Gastroesophageal sphincter (tissue), 3 donors: Measurements from ENCODE around the gene TALDO1.

Experiments used
- CTCF ChIP-seq, 4 experiments: fragments of 200-600 bp in 2 of 4; fragments of 450-650 bp in 2 of 4; sonication (generic) in 1 of 4; IDR thresholded peaks; one replicate each; pipeline ENCODE4 v1.5.1; 2017 to 2019; ENCODE audit warnings: antibody characterized with exemption in 4 of 4, mild to moderate bottlenecking in 2 of 4, moderate library complexity in 2 of 4
- EP300 ChIP-seq: sonication (generic); formaldehyde crosslinking; IDR thresholded peaks from one replicate; pipeline ENCODE4 v1.6.1; 2017; ENCODE audit warnings: antibody characterized with exemption, mild to moderate bottlenecking
- POLR2A ChIP-seq, 2 donors: fragments of 450-650 bp; IDR thresholded peaks; one replicate each; pipeline ENCODE4 v1.6.1; 2017; ENCODE audit warnings: antibody characterized with exemption in 2 of 2, mild to moderate bottlenecking in 2 of 2, moderate library complexity in 1 of 2
- POLR2AphosphoS5 ChIP-seq: sonication (generic); formaldehyde crosslinking; IDR thresholded peaks from one replicate; pipeline ENCODE4 v1.6.1; 2017; ENCODE audit warnings: antibody characterized with exemption

DNA sequence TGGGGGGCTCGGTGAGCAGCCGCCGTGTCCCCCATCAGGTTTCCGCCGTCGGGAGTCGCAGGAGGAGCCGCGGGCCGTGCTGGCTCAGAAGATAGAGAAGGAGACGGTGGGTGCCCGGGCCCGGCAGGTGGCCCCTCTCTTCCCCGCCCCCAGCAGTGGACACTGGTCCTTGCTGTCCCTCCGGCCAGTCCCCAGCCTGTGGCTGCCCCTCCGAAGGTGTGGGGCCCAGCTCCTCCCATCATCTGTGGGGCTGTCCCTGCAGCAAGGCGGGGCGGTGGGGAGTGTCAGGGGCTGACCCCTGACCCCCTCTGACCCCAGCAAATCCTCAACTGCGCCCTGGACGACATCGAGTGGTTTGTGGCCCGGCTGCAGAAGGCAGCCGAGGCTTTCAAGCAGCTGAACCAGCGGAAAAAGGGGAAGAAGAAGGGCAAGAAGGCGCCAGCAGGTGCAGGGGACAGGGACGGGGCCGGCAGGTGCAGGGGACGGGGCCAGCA lies 26.0 kb upstream of the TALDO1 start:
- no peak for TF ChIP-seq CTCF (IDR thresholded peaks at IDR 0.05)
- TF ChIP-seq EP300, result no peak
- TF ChIP-seq POLR2AphosphoS5, result no peak
- no peak for TF ChIP-seq POLR2A (IDR thresholded peaks at IDR 0.05)
